PC-9 (cell line): ENCODE measurements around the gene CNTNAP2. TPM values are rescaled to one million over a fixed set of nuclear protein-coding genes. Genes with fewer than 3 reads are reported as not detected.

Experiments
- BruUV-seq: library from RNA; stranded (reverse); fragments of 400-500 nt; replicated peaks from 2 replicates; lab custom pipeline; 2021; lab: Mats Ljungman, UMichigan
- CTCF ChIA-PET: fragments of 300-600 bp; sonication (Branson Sonifier 250); formaldehyde crosslinking; loops from one replicate; lab custom pipeline; 2022; ENCODE audit warnings: antibody characterized with exemption; lab: Charles Lee
- POLR2A ChIA-PET: fragments of 300-600 bp; sonication (Branson Sonifier 250); formaldehyde crosslinking; loops from one replicate; lab custom pipeline; 2022; ENCODE audit warnings: antibody characterized with exemption; ENCODE audit not compliant: unreplicated experiment; lab: Charles Lee
- DNase-seq, 2 experiments: peaks; one replicate each; pipeline versions ENCODE4 v3.0.0 to v3.0.0-alpha.2; 2015 to 2022; ENCODE audit warnings: mixed read lengths in 1 of 2
- H2AFZ ChIP-seq: fragments of 200-600 bp; sonication (generic); 2 replicates; pipeline ENCODE4 v1.8.1; 2017; ENCODE audit warnings: antibody characterized with exemption
- H3F3A ChIP-seq: fragments of 200-600 bp; sonication (generic); 2 replicates; pipeline ENCODE4 v1.8.1; 2017; ENCODE audit warnings: antibody characterized with exemption, mild to moderate bottlenecking, low read depth; ENCODE audit not compliant: insufficient read depth
- H3K27ac ChIP-seq: fragments of 200-600 bp; sonication (generic); 2 replicates; pipeline ENCODE4 v1.6.1; 2016; ENCODE audit warnings: mixed run types
- H3K27me3 ChIP-seq: fragments of 200-600 bp; sonication (generic); 2 replicates; pipeline ENCODE4 v1.6.1; 2016; ENCODE audit warnings: low read depth, mixed run types; ENCODE audit not compliant: insufficient read depth
- H3K36me3 ChIP-seq: fragments of 200-600 bp; sonication (generic); 2 replicates; pipeline ENCODE4 v1.6.1; 2016; ENCODE audit warnings: low read depth, mixed run types
- H3K4me1 ChIP-seq: fragments of 200-600 bp; sonication (generic); replicated peaks from 2 replicates; pipeline ENCODE4 v1.6.1; 2016; ENCODE audit warnings: mixed run types; ENCODE audit not compliant: insufficient read depth
- H3K4me2 ChIP-seq: fragments of 200-600 bp; sonication (generic); 2 replicates; pipeline ENCODE4 v1.6.1; 2017; ENCODE audit warnings: mixed run types
- H3K4me3 ChIP-seq: fragments of 200-600 bp; sonication (generic); 2 replicates; pipeline ENCODE4 v1.6.1; 2016; ENCODE audit warnings: mixed run types
- H3K79me2 ChIP-seq: fragments of 200-600 bp; sonication (generic); 2 replicates; pipeline ENCODE4 v1.6.1; 2017; ENCODE audit warnings: low read depth, mixed run types
- H3K9me2 ChIP-seq: fragments of 200-600 bp; sonication (generic); 2 replicates; pipeline ENCODE4 v1.8.1; 2017; ENCODE audit warnings: mild to moderate bottlenecking; ENCODE audit not compliant: insufficient read depth
- H3K9me3 ChIP-seq: fragments of 200-600 bp; sonication (generic); 2 replicates; pipeline ENCODE4 v1.8.1; 2016; ENCODE audit warnings: low read depth; ENCODE audit not compliant: insufficient read depth
- H4K20me1 ChIP-seq: fragments of 200-600 bp; sonication (generic); 2 replicates; pipeline ENCODE4 v1.8.1; 2017; ENCODE audit not compliant: insufficient read depth
- CTCF ChIP-seq: fragments of 200-600 bp; sonication (generic); conservative IDR thresholded peaks from 2 replicates; pipeline ENCODE4 v1.6.1; 2017; ENCODE audit warnings: mixed run types, antibody characterized with exemption, mild to moderate bottlenecking, moderate library complexity
- EZH2 ChIP-seq: fragments of 200-600 bp; sonication (generic); IDR thresholded peaks from 2 replicates; pipeline ENCODE4 v1.8.0; 2017; ENCODE audit warnings: antibody characterized with exemption, low read depth
- intact Hi-C: fragments of 100-400 bp; cut with micrococcal nuclease; formaldehyde crosslinking; loops from one replicate; pipeline ENCODE4 v1.10.0; 2022; ENCODE audit not compliant: unreplicated experiment
- total RNA-seq: library from RNA; stranded (reverse); gene quantifications from 2 replicates; pipeline ENCODE4 v1.2.3, GENCODE V29; 2021

The CNTNAP2 gene
- total RNA-seq, 1 experiment from 2014 or later, result not detected

GRCh38 chr7:147509035-147509501, 1392.5 kb downstream of the CNTNAP2 start:
- H3K4me1 ChIP-seq, result no peaks in the 10 kb centered on the region
- no peak overlapping the region for H2AFZ ChIP-seq
- ChIA-PET CTCF (no interaction called here), POLR2A (no interaction called here)
- DNase-seq, result no peak
- intact Hi-C loops, result no loop called here
- no peaks in the 10 kb centered on the region for H3K9me2 ChIP-seq
- H3K4me3 ChIP-seq, result no peak overlapping the region
- H3F3A ChIP-seq, result no peaks in the 10 kb centered on the region
- BruUV-seq, result no TSS peak
- no peaks in the 10 kb centered on the region for H3K36me3 ChIP-seq
- no peak for TF ChIP-seq CTCF
- TF ChIP-seq EZH2, result no peak
- H3K9me3 ChIP-seq, result no peaks in the 10 kb centered on the region
- no peak overlapping the region for H3K4me2 ChIP-seq
- H4K20me1 ChIP-seq, result no peaks in the 10 kb centered on the region
- no peaks in the 10 kb centered on the region for H3K79me2 ChIP-seq
- H3K27ac ChIP-seq, result no peak overlapping the region
- peaks cover 12% of the 10 kb centered on the region; the same call in 1 of the 2 replicates for H3K27me3 ChIP-seq

- no peaks in the 10 kb centered on the region for H3K4me1 ChIP-seq
- ChIA-PET CTCF (no interaction called here), POLR2A (no interaction called here)
- no peak overlapping the region for H3K27ac ChIP-seq
- peaks cover 12% of the 10 kb centered on the region; the same call in 1 of the 2 replicates for H3K27me3 ChIP-seq
- intact Hi-C loops, result no loop called here
- TF ChIP-seq EZH2 (no peak), CTCF (no peak)
- H2AFZ ChIP-seq, result no peak overlapping the region
- no TSS peak for BruUV-seq
- H3K36me3 ChIP-seq, result no peaks in the 10 kb centered on the region
- no peaks in the 10 kb centered on the region for H3K9me3 ChIP-seq
- no peaks in the 10 kb centered on the region for H3K9me2 ChIP-seq
- no peak overlapping the region for H3K4me3 ChIP-seq
- H3K79me2 ChIP-seq, result no peaks in the 10 kb centered on the region
- H3K4me2 ChIP-seq, result no peak overlapping the region
- H4K20me1 ChIP-seq, result no peaks in the 10 kb centered on the region
- no peak for DNase-seq
- no peaks in the 10 kb centered on the region for H3F3A ChIP-seq
Measured at GRCh38 chr7:147509541-147510200, 1393.1 kb downstream of the CNTNAP2 start.

- H3K27me3 ChIP-seq, result peaks cover 12% of the 10 kb centered on the region; the same call in 1 of the 2 replicates
- H3K4me1 ChIP-seq, result no peaks in the 10 kb centered on the region
- H3K79me2 ChIP-seq, result no peaks in the 10 kb centered on the region
- H3K9me2 ChIP-seq, result no peaks in the 10 kb centered on the region
- no peak overlapping the region for H3K4me2 ChIP-seq
- intact Hi-C loops, result no loop called here
- no peaks in the 10 kb centered on the region for H3K9me3 ChIP-seq
- no peak overlapping the region for H3K4me3 ChIP-seq
- BruUV-seq, result no TSS peak
- H3F3A ChIP-seq, result no peaks in the 10 kb centered on the region
- POLR2A ChIA-PET, result no interaction called here
- CTCF ChIA-PET, result no interaction called here
- no peaks in the 10 kb centered on the region for H3K36me3 ChIP-seq
- H2AFZ ChIP-seq, result no peak overlapping the region
- H4K20me1 ChIP-seq, result no peaks in the 10 kb centered on the region
- TF ChIP-seq EZH2 (no peak), CTCF (no peak)
- DNase-seq, result no peak
- no peak overlapping the region for H3K27ac ChIP-seq
Measured at GRCh38 chr7:147510201-147510542, 1393.6 kb downstream of the CNTNAP2 start.
